ENCODE results near the gene SMYD2.
A peak's percentile ranks its signal among the peaks of the same experiment; 100 is the strongest.

SMYD2 gene

GRCh38 chr1:214305164-214305751, 24.3 kb downstream of the SMYD2 start:
- H3K4me3 Mint-ChIP-seq, result no peak overlapping the region
- no peaks in the 10 kb centered on the region for H3K9me3 Mint-ChIP-seq
- peaks cover 6% of the 10 kb centered on the region for H3K36me3 Mint-ChIP-seq (ENCODE audit: low read depth)
- H3K27me3 Mint-ChIP-seq, result no peaks in the 10 kb centered on the region
- peaks cover 35% of the 10 kb centered on the region for H3K4me1 Mint-ChIP-seq (ENCODE audit: low read depth)
- H3K27ac Mint-ChIP-seq, result no peak overlapping the region

DNA sequence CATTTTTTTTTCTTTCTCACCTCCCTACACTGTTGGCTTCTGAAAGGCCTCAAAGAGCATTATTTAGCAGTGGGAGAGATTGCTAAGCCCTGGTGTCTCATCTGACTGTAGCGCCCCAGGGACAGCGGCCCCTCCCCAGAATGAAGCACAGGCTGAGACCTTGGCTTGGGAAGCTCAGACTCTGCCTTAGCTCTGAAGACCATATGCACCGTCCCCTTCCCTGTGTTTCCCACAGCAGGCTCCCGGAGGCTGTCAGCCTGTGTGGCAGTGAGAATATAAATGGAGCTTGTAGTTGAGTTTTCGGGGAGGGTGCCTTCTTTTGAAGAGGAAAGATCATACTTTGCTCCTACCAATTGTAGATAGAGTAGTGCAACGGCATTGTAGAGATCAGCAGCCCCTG, 25.3 kb downstream of the SMYD2 start:
- peaks cover 4% of the 10 kb centered on the region for H3K36me3 Mint-ChIP-seq (ENCODE audit: low read depth)
- H3K9me3 Mint-ChIP-seq, result no peaks in the 10 kb centered on the region
- peaks cover 40% of the 10 kb centered on the region for H3K4me1 Mint-ChIP-seq (ENCODE audit: low read depth)
- H3K27me3 Mint-ChIP-seq, result no peaks in the 10 kb centered on the region
- no peak overlapping the region for H3K4me3 Mint-ChIP-seq
- no peak overlapping the region for H3K27ac Mint-ChIP-seq

DNA sequence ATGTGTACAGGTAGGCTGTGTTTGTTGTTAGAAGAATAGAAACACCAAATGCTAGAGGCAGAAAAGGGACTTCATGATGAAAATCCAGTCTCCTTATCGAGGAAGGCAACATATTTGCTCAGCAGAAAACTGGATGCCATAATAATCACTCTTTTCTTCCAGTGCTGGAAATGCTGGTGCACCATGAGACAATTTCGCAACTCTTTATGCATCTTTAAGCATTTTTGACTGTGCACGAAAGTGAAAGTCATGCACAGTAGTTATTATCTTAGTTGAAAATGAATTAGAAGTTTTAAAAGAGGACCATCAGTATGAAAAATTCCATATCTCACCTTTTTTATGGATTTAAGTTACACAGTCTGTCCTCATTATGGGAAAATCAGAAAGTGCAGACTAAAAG, 29.1 kb downstream of the SMYD2 start:
- Mint-ChIP-seq H3K36me3 (ENCODE audit: low read depth) (peaks cover 11% of the 10 kb centered on the region), H3K4me1 (ENCODE audit: low read depth) (peaks cover 29% of the 10 kb centered on the region), H3K27me3 (no peaks in the 10 kb centered on the region), H3K9me3 (no peaks in the 10 kb centered on the region), H3K27ac (no peak overlapping the region), H3K4me3 (peak overlapping the region; percentile 38)

DNA sequence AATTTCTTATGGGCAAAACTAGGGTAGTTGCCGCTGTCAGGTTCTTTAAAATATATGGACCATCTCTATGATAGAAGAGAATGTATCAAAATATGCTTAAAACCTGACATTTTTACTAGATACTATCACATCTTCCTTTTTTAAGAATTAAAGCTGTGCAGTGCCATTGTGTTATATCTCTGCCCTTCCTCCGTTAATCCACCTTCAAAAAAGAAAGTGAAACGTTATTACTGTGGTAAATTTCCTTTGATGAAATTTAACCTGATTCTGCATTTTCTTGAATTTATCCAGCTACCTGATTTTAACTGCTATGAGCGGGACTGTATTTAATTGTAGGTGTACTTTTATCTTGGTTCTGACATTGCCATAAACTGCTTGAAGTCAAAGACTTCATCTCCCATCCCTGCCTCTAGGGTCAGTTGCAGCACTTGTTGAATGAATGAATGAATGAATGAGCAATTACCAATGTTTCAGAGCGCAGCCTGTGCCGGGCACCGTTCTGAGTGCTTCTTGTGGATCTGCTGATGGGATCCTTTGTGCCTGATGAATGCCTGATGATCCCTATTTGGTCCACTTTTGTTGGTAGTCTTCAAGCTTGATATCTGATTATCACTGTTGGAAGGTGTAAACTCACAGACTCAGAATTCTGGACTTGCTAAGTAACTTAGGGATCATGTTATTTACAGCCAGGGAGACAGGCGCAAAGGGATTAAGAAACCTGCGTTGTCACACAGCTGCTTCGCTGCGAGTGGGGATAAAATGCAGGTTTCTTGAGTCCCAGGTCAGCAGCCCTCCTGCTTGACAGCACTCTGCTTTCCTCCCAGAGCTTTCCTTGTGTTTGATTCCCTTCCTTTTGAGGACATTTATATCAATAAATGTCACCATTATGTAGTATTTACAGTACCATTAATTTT, 30.1 kb downstream of the SMYD2 start:
- peaks cover 29% of the 10 kb centered on the region for H3K4me1 Mint-ChIP-seq (ENCODE audit: low read depth)
- no peaks in the 10 kb centered on the region for H3K27me3 Mint-ChIP-seq
- H3K4me3 Mint-ChIP-seq, result peak overlapping the region; percentile 58
- no peaks in the 10 kb centered on the region for H3K9me3 Mint-ChIP-seq
- peak overlapping the region; percentile 59 for H3K27ac Mint-ChIP-seq
- H3K36me3 Mint-ChIP-seq (ENCODE audit: low read depth), result peaks cover 16% of the 10 kb centered on the region

DNA sequence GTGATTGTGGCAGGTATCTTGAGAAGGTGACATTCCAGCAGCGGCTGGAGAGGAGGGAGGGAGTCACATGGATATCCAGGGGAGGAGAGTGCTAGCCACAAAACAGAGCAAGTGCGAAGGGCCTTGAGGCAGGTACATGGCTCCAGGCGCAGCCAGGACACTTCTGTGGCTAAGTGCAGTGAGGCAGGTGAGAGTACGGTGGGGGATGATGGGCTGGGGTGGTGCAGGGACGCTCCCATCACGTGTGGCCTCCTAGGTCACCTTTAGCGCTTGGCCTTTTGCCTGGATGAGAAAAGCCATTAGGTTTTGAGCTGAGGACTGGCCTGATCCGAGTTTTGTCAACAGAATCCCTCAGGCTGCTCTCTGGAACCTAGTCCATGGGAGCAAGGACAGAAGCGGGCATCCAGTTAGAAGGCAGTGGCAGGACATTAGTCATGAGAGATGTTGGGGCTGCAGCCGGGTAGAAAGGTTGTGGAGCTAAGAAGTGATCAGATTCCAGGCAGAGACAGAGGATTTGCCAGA, 31.6 kb downstream of the SMYD2 start:
- Mint-ChIP-seq H3K36me3 (ENCODE audit: low read depth) (peaks cover 16% of the 10 kb centered on the region), H3K4me1 (ENCODE audit: low read depth) (peaks cover 29% of the 10 kb centered on the region), H3K27ac (no peak overlapping the region), H3K4me3 (no peak overlapping the region), H3K27me3 (no peaks in the 10 kb centered on the region), H3K9me3 (no peaks in the 10 kb centered on the region)

- Mint-ChIP-seq H3K27me3 (no peaks in the 10 kb centered on the region), H3K27ac (no peak overlapping the region), H3K9me3 (no peaks in the 10 kb centered on the region), H3K4me3 (no peak overlapping the region), H3K4me1 (ENCODE audit: low read depth) (peaks cover 18% of the 10 kb centered on the region), H3K36me3 (ENCODE audit: low read depth) (peaks cover 19% of the 10 kb centered on the region)
These were observed 33.4 kb downstream of the SMYD2 start for GRCh38 chr1:214314178-214314843.

DNA sequence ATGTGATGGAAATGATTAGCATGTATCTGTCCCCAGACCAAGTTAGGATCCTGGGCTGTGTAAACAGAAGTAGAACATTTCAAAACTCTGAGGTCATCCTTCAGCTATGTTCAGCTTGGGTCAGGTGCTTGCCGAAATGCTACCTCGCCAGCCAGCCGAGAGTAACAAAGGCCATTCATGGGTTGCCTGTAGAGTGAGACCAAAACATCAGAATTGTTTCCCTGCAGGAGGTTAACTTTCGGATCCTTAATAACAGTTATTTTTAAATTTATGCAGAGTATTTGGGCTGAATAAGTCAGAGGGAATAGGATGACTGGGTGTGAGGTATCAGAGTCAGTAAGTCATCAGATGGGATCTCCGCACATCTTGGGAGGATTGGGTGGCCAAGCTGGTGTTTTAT, 35.6 kb downstream of the SMYD2 start:
- no peaks in the 10 kb centered on the region for H3K27me3 Mint-ChIP-seq
- H3K4me1 Mint-ChIP-seq (ENCODE audit: low read depth), result no peaks in the 10 kb centered on the region
- H3K9me3 Mint-ChIP-seq, result no peaks in the 10 kb centered on the region
- H3K4me3 Mint-ChIP-seq, result no peak overlapping the region
- no peak overlapping the region for H3K27ac Mint-ChIP-seq
- peaks cover 28% of the 10 kb centered on the region for H3K36me3 Mint-ChIP-seq (ENCODE audit: low read depth)

GRCh38 chr1:214317300-214317699, 36.3 kb downstream of the SMYD2 start:
- Mint-ChIP-seq H3K27me3 (no peaks in the 10 kb centered on the region), H3K9me3 (no peaks in the 10 kb centered on the region), H3K4me1 (ENCODE audit: low read depth) (no peaks in the 10 kb centered on the region), H3K27ac (no peak overlapping the region), H3K4me3 (no peak overlapping the region), H3K36me3 (ENCODE audit: low read depth) (peaks cover 28% of the 10 kb centered on the region)

GRCh38 chr1:214317734-214318133, 36.8 kb downstream of the SMYD2 start:
- Mint-ChIP-seq H3K36me3 (ENCODE audit: low read depth) (peaks cover 28% of the 10 kb centered on the region), H3K4me1 (ENCODE audit: low read depth) (no peaks in the 10 kb centered on the region), H3K4me3 (no peak overlapping the region), H3K27ac (no peak overlapping the region), H3K9me3 (no peaks in the 10 kb centered on the region), H3K27me3 (no peaks in the 10 kb centered on the region)

DNA sequence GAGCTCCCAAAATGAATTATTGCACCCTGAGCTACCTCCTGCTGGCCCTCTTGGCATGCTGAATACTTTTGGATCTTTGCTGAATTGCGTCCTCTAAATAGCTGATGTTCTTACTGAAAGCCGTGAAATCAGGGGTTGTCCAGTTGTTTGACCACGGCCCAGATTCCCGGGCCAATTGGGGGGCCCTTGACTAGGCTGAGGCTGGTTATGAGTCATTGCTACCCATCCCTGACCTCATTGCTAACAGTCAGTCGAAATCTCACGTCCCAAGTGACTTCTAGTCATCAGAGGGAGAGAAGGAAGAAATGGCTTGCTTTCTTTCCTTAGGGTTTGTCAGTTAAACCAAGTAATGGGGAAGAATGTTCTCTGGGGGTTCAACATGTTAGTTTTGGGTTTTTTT, 37.4 kb downstream of the SMYD2 start:
- Mint-ChIP-seq H3K27me3 (no peaks in the 10 kb centered on the region), H3K4me1 (ENCODE audit: low read depth) (no peaks in the 10 kb centered on the region), H3K9me3 (no peaks in the 10 kb centered on the region), H3K4me3 (no peak overlapping the region), H3K27ac (no peak overlapping the region), H3K36me3 (ENCODE audit: low read depth) (peaks cover 27% of the 10 kb centered on the region)

DNA sequence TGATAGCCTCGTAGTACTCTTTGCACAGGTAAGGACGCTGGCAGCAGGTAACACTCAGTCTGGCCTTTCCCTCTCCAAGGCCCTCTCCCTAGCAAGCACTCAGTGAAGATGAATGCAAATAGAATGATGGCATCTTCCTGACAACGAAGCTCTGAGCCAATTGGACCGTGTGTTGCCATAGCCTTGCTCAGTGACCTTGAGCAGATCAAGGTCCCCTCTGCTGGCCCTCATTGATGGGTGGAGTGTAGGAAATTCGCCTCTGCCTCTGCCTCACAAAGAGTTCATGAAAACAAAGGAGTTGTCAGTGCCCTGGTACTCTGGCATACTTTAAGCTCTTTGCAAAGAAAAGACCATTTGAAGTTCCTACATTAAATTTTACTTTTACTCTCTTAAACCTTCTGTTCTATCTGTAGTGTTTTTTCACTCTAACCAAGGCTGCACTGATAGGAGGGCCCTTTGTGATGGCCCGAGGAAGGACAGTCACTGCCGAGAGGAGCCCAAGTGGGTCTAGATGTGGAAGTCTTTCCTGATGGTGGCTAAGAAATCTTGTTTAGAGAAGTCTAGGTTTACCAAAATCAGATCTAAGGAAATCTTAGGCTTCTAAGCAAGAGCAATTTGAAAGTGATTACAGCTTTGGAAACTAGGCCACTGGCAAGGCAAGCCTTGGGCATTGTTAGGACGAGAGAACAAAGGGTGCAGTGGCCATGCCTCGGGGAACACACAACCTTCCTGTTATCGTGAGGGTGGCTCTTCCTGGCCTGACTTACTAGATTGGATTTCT, 38.2 kb downstream of the SMYD2 start:
- Mint-ChIP-seq H3K36me3 (ENCODE audit: low read depth) (peaks cover 22% of the 10 kb centered on the region), H3K27ac (no peak overlapping the region), H3K9me3 (no peaks in the 10 kb centered on the region), H3K4me3 (no peak overlapping the region), H3K27me3 (no peaks in the 10 kb centered on the region), H3K4me1 (ENCODE audit: low read depth) (no peaks in the 10 kb centered on the region)

DNA sequence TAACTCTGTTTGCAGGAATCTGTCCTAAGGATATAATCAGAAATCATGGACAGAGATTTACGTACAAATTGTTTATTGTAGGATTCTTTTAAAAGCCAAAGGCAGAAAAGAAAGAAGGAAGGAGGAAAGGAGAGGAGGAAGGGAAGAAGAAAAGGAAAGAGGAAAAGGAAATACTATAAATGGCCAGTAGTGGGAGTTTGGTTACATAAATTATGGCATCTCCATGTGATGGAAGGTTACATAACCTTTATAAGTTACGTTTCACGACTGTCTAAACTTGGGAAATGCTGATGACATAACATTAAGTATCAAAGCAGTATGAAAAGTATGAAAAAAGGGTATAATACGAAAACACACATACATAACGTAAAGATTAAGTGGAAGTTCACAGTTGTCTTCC, 39.0 kb downstream of the SMYD2 start:
- no peak overlapping the region for H3K4me3 Mint-ChIP-seq
- H3K4me1 Mint-ChIP-seq (ENCODE audit: low read depth), result no peaks in the 10 kb centered on the region
- H3K36me3 Mint-ChIP-seq (ENCODE audit: low read depth), result peaks cover 18% of the 10 kb centered on the region
- no peaks in the 10 kb centered on the region for H3K9me3 Mint-ChIP-seq
- H3K27me3 Mint-ChIP-seq, result no peaks in the 10 kb centered on the region
- no peak overlapping the region for H3K27ac Mint-ChIP-seq

GRCh38 chr1:214321705-214322453, 40.9 kb downstream of the SMYD2 start:
- Mint-ChIP-seq H3K27ac (no peak overlapping the region), H3K4me1 (ENCODE audit: low read depth) (no peaks in the 10 kb centered on the region), H3K27me3 (no peaks in the 10 kb centered on the region), H3K4me3 (no peak overlapping the region), H3K9me3 (no peaks in the 10 kb centered on the region), H3K36me3 (ENCODE audit: low read depth) (peaks cover 19% of the 10 kb centered on the region)

All from stimulated activated naive CD8-positive, alpha-beta T cell treated with anti-CD3 and anti-CD28 coated beads, Interleukin-15, Interleukin-2, amounts not matched to agents 100 ng/mL and 50 ng/mL, for 24 hours (primary cell).